Activated CD8-positive, alpha-beta memory T cell treated with anti-CD3 and anti-CD28 coated beads for 48 hours (primary cell): ENCODE measurements around the gene ALOX5.
"Not testable (repeated sequence)": the region's sequence is repeated elsewhere in the genome, so short reads cannot be mapped to it uniquely, and the experiment has no call there.

Experiments used
- DNase-seq, 3 experiments: peaks; one replicate each; pipeline ENCODE4 v3.0.0-alpha.2; 2020; ENCODE audit warnings: low read depth in 2 of 3, low spot score in 2 of 3

ALOX5 gene

GRCh38 chr10:45461034-45461433 is 87.0 kb downstream of the ALOX5 start:
- no peak for DNase-seq

DNA sequence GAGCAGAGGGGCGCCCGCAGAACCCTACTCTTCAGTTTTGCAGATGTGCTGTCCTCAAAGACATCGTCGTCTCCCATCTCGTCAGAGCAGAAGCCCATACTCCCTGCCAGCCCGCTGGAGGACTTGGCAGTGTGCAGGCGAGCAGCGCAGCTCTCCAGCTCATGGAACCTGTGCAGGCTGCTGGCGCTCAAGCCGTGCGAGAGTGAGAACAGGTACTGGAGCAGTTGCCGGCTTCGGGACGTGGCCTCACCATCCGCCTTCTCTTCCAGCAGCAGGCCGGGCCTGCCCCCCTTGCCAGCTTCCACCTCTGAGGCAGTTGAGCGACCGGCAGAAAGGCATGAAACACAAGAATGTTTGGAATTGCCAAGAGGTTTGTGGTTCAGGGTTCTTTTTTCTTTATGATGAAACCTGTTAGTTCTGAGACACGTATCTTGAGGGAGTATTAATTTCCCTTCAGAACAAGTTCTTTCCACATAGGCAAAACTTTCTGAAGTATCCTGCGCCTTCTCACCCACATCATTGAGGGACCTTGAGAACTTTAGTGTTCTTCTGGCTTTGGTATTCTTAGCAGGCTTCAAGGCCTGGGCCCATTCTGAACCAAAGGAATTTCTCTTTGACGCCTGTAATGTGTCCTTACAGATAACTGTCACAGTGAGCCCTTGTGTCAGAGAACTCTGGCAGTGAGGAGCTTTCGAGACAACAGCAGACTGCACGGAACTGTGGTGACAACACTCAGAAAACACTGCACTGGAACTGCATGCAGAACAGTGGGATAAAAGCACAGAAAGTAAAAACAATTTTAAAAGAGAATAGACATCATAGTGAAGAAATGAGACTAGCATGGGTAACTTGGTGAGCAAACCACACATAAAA is 89.5 kb downstream of the ALOX5 start:
- no peak for DNase-seq

- DNase-seq: peak; percentile 23 to 55 (median 54)
Measured at GRCh38 chr10:45464958-45465567, 91.0 kb downstream of the ALOX5 start.

GRCh38 chr10:45466784-45467183 is 92.8 kb downstream of the ALOX5 start:
- no peak for DNase-seq

- DNase-seq: no peak
Measured at GRCh38 chr10:45468079-45468478, 94.1 kb downstream of the ALOX5 start.

GRCh38 chr10:45470098-45471012 is 96.3 kb downstream of the ALOX5 start:
- DNase-seq: peak in 1 of 3 experiments; percentile 7

DNA sequence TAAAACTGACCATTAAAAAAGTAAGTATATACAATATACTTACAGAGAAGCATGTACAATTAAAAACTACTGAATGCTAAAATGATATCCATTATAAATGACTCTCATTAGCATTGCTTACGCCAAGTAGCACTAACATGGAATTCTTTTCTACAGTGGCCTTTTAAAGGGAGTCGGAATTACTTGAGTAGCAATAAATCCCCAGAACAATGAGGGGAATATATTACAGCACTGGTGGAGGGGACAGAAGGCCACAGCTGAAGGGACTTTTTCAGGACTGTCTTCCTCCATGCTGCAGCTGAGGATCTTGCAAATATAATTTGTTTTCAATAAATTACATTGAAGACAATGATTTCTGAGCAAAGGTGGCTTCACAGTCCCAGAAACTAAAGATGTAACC is 97.0 kb downstream of the ALOX5 start:
- no peak for DNase-seq

DNA sequence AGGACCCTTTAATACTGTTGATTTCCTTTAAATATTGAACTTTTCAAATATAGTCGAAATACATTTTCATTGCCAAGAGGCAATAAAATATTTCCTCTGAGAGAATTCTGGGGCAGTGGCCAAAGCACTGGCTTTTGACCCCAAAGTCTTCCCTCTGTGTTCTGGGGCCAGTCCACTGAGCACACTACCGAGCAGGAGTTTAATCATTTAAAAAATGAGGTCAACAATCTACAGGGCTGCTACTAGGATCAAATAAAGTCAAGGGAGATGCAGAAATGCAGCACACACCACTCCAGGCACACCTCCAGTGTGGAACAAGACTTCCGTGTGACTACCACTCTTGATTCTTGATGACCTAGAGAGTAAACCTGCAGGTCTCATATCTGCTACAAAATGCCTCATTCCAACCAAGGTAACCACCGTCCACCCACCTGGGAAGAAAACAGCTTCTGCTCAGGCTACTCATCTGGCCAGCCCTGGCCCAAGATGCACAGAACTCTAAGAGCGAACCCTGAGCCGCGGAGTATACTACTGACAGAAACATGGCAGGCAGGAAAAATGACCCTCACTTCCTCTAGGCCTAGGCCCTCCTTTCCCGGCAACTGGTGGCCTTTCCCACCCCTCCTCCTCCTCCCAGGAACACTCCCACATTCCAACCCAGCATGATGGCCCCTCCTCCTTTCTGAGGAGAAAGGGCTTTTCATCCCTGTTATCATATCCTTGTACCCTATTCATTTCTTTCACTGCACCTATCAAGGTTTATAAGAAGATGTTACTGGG is 97.7 kb downstream of the ALOX5 start:
- no peak for DNase-seq

- no peak for DNase-seq
Measured at GRCh38 chr10:45473126-45473525, 99.1 kb downstream of the ALOX5 start.

GRCh38 chr10:45476559-45476958 is 102.5 kb downstream of the ALOX5 start:
- no peak for DNase-seq

DNA sequence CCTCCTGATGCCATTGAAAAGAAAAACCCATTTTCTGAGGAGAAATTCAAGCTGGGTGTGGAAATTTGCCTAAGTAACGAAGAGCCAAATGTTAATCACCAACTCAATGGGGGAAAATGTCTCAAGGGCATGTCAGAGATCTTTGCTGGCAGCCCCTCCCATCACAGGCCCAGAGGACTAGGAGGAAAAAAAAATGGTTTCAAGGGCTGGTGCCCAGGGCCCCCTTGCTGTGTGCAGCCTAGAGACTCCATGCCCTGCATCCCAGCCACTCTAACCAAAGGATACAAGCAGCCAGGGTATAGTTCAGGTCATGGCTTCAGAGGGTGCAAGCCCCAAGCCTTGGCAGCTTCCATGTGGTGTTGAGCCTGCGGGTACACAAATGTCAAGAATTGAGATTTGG is 106.3 kb downstream of the ALOX5 start:
- DNase-seq: no peak

DNA sequence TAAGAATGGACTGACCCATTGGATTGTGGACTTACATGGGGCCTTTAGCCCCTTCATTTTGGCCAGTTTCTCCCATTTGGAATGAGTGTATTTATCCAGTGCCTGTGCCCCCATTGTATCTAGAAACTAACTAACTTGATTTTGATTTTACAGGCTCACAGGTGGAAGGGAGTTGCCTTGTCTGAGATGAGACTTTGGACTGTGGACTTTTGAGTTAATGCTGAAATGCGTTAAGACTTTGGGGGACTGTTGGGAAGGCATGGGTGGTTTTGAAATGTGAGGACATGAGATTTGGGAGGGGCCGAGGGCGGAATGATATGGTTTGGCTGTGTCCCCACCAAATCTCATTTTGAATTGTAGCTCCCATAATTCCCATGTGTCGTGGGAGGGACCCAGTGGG is 107.1 kb downstream of the ALOX5 start:
- DNase-seq: not testable (repeated sequence)

DNA sequence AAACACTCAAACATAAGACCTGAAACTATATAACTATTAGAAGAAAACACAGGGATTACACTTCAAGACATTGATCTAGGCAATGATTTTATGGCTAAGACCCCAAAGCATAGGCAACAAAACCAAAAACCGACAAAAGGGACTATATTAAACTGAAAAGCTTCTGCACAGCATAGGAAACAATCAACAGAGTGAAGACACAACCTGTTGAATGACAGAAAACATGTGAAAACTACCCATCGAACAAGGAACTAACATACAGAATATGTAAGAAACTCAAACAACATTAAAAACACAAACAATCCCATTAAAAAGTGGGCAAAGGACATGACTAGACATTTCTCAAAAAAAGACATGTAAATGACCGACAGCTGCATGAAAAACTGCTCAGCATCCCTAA is 109.0 kb downstream of the ALOX5 start:
- no peak for DNase-seq

DNA sequence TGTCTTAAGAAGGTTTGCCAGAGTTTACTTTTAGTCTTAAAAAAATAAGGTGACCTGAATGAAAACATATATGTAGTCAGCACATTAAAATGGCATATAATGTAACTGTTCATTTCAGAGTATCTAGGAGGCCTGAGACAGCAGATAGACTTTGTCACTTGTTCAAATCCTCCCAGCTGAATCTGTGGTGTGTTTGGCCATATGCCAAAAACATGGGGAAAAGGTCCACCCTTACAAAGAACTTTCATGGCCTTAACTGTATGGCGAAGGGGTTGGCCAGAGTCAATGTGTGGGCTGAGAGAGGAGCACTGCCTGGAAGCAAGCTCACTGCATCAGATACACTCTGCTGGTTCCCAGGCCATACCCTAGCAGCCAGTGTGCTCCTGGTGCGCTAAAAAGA is 113.7 kb downstream of the ALOX5 start:
- no peak for DNase-seq

GRCh38 chr10:45488365-45488764 is 114.3 kb downstream of the ALOX5 start:
- DNase-seq: no peak

GRCh38 chr10:45490277-45490676 is 116.3 kb downstream of the ALOX5 start:
- DNase-seq: no peak

DNA sequence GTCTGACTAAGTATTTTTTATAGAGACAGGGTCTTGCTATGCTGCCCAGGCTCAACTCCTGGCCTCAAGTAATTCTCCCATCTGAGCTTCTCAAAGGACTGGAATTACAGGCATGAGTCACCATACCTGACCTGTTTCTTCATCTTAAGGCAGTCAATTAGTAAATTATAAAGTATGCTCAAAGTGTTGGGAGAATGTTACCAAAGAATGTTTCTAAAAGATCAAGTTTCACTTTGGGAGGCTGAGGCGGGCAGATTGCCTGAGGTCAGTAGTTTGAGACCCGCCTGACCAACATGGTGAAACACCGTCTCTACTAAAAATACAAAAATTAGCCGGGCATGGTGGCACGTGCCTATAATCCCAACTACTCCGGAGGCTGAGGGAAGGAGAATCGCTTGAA is 117.0 kb downstream of the ALOX5 start:
- no peak for DNase-seq
